Measurements from ENCODE around the gene ALAS1.

GRCh38 chr3:52250122-52250521, 52.2 kb downstream of the ALAS1 start:
- TF ChIP-seq CTCF (IDR thresholded peaks at IDR 0.05 in 8 of 11, conservative IDR thresholded peaks at IDR 0.05 in 3 of 11) (no peak), POLR2A (IDR thresholded peaks at IDR 0.05) (no peak), POLR2AphosphoS5 (IDR thresholded peaks at IDR 0.05) (no peak)

All from spleen (tissue), 7 donors.